Testis (tissue), 3 donors: ENCODE results near the gene MMAB. TPM values are rescaled to one million over a fixed set of nuclear protein-coding genes. Genes with fewer than 3 reads are reported as not detected.
A peak's percentile ranks its signal among the peaks of the same experiment; 100 is the strongest.

Experiments
- DNase-seq: peaks from one replicate; pipeline ENCODE4 v3.0.0-alpha.2; 2019
- H3K27ac ChIP-seq, 2 donors: fragments of 200-600 bp; sonication (generic); one replicate each; pipeline ENCODE4 v1.5.1; 2019
- H3K27me3 ChIP-seq: fragments of 200-600 bp; sonication (generic); one replicate; pipeline ENCODE4 v1.5.1; 2019
- H3K36me3 ChIP-seq: fragments of 200-600 bp; sonication (generic); one replicate; pipeline ENCODE4 v1.5.1; 2017; ENCODE audit warnings: low read depth; ENCODE audit errors: missing control alignments
- H3K4me1 ChIP-seq: fragments of 200-600 bp; sonication (generic); one replicate; pipeline ENCODE4 v1.5.1; 2019
- H3K4me3 ChIP-seq, 2 donors: fragments of 200-600 bp; sonication (generic); one replicate each; pipeline ENCODE4 v1.5.1; 2017 to 2019
- H3K9me3 ChIP-seq: fragments of 200-600 bp; sonication (generic); one replicate; pipeline ENCODE4 v1.5.1; 2017
- POLR2A ChIP-seq: fragments of 450-650 bp; IDR thresholded peaks from one replicate; pipeline ENCODE4 v1.6.1; 2017; ENCODE audit warnings: antibody characterized with exemption, mild to moderate bottlenecking, moderate library complexity
- WGBS, 2 donors: methylation state at CpG; one replicate each; pipeline ENCODE4 v1.1.5; 2018; 5-methylcytosine and 5-hydroxymethylcytosine counted together
- intact Hi-C: fragments of 100-400 bp; cut with DNase I; formaldehyde crosslinking; loops from one replicate; pipeline ENCODE4 v1.15.1; 2023; ENCODE audit warnings: low total_unique reads
- polyA plus RNA-seq: library from polyadenylated mRNA; stranded (reverse); fragments of 350-450 nt; fragmentation: Illumina TruSeq; extraction: RNeasy Lipid Tissue Mini Kit (QIAGEN cat#74804); gene quantifications from one replicate; pipeline ENCODE4 v1.2.3, GENCODE V29; 2014; ENCODE audit warnings: low read depth, low replicate concordance; ENCODE audit not compliant: insufficient read depth
- total RNA-seq, 2 donors: library from RNA; depleted of rRNA; stranded (reverse); fragments of >200 nt; gene quantifications; one replicate each; pipeline ENCODE4 v1.2.3, GENCODE V29; 2016
- TF ChIP-seq, protein P1 (sequence below), 3 experiments: fragments of 450-650 bp in 2 of 3; fragments of 200-600 bp in 1 of 3; sonication (generic) in 1 of 3; IDR thresholded peaks; one replicate each; pipeline ENCODE4 v1.5.1; 2016 to 2019; ENCODE audit warnings: antibody characterized with exemption in 3 of 3, mild to moderate bottlenecking in 2 of 3, moderate library complexity in 1 of 3

The MMAB gene
- total and polyA plus RNA-seq, 3 donors from 2014 or later: 23.6 to 45.2 (median 26.4) TPM

DNA sequence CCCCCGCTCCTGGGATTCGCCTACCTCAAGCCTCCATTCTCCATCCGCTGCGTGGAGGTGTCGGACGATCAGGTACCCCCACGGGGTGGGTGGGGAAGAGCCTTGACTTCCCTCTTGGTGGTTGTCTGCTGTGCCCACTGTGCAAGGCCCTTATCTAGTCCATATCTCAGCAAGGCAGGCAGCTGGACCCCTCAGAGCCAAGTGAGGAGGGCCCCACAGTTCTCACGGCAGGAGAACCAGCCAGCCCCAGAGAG, 39.9 kb downstream of the MMAB start:
- intact Hi-C loops: no loop called here
- Histone ChIP-seq H3K4me3 (no peak overlapping the region), H3K27me3 (no peaks in the 10 kb centered on the region), H3K27ac (no peak overlapping the region), H3K4me1 (peaks cover 17% of the 10 kb centered on the region), H3K9me3 (no peaks in the 10 kb centered on the region), H3K36me3 (no peaks in the 10 kb centered on the region)
- WGBS, 2 donors: 93 to 94% methylated on average over 6 to 8 of the region's 8 CpGs
- TF ChIP-seq, protein P1, sequence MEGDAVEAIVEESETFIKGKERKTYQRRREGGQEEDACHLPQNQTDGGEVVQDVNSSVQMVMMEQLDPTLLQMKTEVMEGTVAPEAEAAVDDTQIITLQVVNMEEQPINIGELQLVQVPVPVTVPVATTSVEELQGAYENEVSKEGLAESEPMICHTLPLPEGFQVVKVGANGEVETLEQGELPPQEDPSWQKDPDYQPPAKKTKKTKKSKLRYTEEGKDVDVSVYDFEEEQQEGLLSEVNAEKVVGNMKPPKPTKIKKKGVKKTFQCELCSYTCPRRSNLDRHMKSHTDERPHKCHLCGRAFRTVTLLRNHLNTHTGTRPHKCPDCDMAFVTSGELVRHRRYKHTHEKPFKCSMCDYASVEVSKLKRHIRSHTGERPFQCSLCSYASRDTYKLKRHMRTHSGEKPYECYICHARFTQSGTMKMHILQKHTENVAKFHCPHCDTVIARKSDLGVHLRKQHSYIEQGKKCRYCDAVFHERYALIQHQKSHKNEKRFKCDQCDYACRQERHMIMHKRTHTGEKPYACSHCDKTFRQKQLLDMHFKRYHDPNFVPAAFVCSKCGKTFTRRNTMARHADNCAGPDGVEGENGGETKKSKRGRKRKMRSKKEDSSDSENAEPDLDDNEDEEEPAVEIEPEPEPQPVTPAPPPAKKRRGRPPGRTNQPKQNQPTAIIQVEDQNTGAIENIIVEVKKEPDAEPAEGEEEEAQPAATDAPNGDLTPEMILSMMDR (IDR thresholded peaks at IDR 0.05): no peak
- TF ChIP-seq POLR2A: no peak
- DNase-seq: no peak

DNA sequence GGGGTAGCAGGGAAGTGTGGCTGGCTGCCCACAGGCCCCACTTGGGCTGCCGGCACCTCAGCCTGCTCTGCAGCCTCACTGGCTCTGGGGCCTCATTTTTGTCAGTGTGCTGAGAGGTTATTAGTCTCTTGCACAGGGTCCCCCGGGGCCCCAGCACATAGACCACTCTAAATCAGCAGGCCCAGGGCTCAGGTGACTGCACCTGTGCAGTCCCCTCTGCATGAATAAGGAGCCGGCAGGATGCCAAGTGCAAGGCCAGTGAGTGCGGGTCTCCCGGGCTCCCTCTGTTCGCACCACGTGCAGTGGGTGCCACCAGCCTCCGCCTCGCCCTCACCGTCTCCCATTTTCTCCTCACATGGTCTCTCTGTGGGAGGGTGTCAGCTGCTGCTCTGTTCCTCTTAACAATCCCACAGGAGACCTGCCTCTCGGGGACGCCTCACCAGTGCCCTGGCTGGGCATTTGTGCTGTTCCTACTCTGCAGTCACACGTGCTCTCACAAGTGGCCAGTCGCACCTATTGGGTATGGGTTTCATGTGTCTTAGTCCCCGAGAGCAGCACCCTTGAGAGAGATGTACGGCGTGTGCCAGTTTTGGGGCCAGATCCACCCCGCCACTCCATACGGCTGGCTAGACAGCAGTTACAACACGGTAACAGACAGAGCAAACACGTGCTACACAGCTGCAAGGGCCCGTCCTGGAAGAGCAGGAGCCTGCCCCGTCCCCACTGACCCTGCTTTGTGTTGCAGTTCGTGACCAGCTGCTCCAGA, 40.4 kb downstream of the MMAB start:
- no peak for DNase-seq
- Histone ChIP-seq H3K27ac (no peak overlapping the region), H3K9me3 (no peaks in the 10 kb centered on the region), H3K4me3 (no peak overlapping the region), H3K27me3 (no peaks in the 10 kb centered on the region), H3K36me3 (no peaks in the 10 kb centered on the region), H3K4me1 (peaks cover 14% of the 10 kb centered on the region)
- 89 to 94% methylated on average over 21 to 24 of the region's 24 CpGs for WGBS, 2 donors
- TF ChIP-seq POLR2A: no peak
- TF ChIP-seq, protein P1 (IDR thresholded peaks at IDR 0.05): no peak
- intact Hi-C loops: no loop called here

DNA sequence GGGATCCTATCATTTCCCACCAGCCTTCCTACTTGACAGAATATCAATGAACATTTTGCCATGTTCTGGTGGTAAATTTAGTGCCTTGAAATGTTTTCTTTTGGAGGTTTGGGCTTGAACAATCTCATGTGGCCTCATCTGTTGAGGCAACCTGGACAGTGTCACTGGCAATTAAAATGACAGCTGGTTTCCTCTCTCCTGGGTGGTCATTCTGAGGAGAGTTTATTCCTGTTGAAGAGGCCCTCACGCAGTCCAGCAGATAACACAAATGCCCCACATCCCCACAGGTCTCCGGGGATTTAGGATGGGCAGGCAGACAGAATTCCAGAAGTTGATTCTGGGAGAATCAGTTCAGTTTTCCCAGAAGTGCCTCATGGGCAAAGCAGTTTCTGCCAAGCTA, 41.9 kb downstream of the MMAB start:
- H3K27ac ChIP-seq: no peak overlapping the region
- intact Hi-C loops: no loop called here
- WGBS, 2 donors: 72 to 73% methylated on average over 2 of the region's 2 CpGs
- peaks cover 14% of the 10 kb centered on the region for H3K4me1 ChIP-seq
- H3K27me3 ChIP-seq: no peaks in the 10 kb centered on the region
- TF ChIP-seq, protein P1 (IDR thresholded peaks at IDR 0.05): no peak
- TF ChIP-seq POLR2A: no peak
- no peak for DNase-seq
- H3K36me3 ChIP-seq: no peaks in the 10 kb centered on the region
- no peaks in the 10 kb centered on the region for H3K9me3 ChIP-seq
- no peak overlapping the region for H3K4me3 ChIP-seq

DNA sequence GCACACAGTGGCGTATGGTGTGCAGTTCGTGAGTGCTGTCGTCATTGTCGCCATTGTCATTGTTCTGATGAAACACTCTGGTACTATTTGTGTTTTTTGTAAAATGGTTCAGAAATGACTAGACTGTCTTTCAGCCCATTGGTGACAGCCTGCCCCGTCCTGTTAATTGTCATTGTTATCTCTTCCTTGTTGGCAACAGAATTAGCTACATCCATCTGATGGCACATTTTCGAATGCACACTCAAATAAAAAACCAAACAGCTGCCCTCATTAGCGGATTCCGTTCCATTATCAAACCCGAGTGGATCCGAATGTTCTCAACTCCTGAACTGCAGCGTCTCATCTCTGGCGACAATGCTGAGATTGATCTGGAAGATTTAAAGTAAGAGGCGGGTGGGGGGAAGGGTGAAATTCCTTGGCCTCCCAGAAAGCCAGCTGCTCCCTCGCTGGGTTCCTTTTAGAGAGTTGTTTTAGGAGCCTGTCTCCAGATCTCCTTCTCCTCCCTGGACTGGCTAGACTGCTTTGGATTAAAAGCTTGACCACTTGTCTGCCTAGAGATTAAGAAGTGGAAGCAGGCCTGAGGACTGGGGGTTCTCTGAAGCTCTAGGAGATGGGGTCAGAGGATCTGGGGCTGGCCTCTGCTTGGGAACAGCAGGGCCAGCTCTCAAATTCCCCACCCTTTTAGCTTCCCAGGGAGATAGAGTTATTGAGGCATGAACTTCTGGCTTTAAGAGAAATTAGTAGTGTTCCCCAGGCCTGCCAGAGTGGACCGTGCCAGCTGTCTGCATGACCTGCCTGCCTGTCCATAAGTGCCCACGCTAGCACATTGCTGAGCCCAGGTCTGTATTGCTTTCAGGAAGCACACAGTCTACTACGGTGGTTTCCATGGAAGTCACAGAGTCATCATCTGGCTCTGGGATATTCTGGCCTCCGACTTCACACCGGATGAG, 43.3 kb downstream of the MMAB start:
- H3K36me3 ChIP-seq: no peaks in the 10 kb centered on the region
- no peak overlapping the region for H3K4me3 ChIP-seq
- no peaks in the 10 kb centered on the region for H3K27me3 ChIP-seq
- no peak for TF ChIP-seq POLR2A
- TF ChIP-seq, protein P1 (IDR thresholded peaks at IDR 0.05): no peak
- H3K9me3 ChIP-seq: no peaks in the 10 kb centered on the region
- WGBS, 2 donors: 51 to 67% methylated on average over 19 of the region's 19 CpGs
- DNase-seq: no peak
- peak overlapping the region; percentile 57 to 62 for H3K27ac ChIP-seq
- intact Hi-C loops: no loop called here
- H3K4me1 ChIP-seq: peaks cover 14% of the 10 kb centered on the region
